Hair follicular keratinocyte (primary cell): ENCODE measurements around the gene KRT76. TPM values are rescaled to one million over a fixed set of nuclear protein-coding genes. Genes with fewer than 3 reads are reported as not detected.

Experiments used
- total RNA-seq: library from RNA; depleted of rRNA; stranded (reverse); fragments of >200 nt; gene quantifications from 2 replicates; pipeline ENCODE4 v1.2.3, GENCODE V29; 2015

The KRT76 gene
- total RNA-seq: not detected in 2 replicates

GRCh38 chr12:52776913-52777395 is at the start of gene KRT76:
Gene KRT76 (minus strand): TSS chr12:52777345. CDS start chr12:52777291, 54 bp downstream.

DNA sequence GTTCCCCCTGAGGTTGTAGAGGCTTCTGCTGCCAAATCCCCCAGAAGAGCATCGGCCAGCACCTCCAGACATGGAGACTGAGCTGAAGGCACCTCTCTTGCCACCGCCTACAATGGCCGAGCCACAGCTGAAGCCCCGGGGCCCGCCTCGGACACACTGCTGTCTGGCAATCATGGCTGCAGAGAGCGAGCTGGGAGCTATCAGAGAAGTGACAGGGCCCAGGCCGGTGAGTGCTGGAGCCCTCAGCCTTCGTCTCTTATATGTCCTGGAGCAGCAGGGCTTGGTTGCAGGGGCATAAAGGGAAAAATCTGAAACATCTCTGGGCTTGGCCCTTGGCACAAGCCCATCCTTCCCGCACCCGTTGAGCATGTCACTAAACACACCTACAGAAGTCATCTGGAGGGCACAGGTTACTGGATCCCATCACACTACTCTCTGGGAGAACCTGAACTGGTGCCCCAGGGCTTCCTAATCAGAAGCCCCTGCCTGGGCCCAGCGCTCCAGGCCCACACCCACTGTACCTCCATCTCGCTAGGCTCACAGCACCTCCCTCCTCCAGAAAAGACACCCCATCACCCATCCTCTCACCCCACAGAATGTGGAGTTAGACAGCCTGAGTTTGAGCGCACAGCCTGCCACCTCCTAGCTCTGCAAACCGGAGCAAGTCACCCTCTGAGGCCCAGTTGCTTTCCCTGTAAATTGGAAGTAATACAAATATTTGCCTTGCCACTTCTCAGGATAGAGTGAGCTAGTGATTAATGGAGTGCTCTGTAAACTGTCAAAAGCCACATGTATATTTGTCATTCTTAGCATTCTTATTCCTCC is 37.0 kb upstream of the KRT76 start, which contains the start of gene KRT4:
KRT4 (minus strand) TSS at position 232 of the 825 bp plus-strand sequence; CDS start at position 174, 58 bp downstream.

DNA sequence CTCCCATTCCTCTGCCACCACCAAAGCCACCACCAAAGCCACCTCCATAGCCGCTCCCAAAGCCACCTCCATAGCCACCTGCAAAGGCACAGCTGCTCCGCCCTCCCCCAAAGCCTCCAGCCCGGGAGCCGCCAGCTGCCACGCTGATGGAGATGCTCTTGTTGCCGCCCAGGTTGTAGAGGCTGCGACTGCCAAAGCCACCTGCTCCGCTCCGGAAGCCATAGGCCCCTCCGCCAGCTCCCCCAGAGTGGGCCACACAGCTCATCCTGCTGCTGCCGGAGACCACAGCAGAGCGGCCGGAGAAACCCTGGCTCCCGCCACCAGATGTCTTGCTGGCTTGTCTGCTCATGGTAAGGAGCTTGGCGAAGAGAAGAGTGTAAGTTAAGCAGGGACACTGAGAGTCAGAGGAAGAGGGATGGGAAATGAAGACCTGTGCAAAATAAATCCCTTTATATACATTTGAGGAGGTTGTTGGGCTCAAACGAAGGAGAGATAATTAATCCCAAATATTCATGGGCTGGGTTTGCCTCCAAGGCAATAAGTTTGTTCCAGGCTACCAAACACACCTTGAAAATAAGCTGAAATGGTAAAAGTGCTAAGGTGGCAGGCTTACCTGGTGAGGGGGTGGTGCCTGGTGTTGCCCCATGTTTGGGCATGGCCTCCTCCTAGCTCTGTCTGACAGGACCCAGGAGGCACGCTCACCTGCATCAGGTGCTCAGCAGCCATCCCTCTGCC is 18.7 kb upstream of the KRT76 start, which contains the start of gene KRT3:
KRT3 (minus strand) TSS at position 424 of the 735 bp plus-strand sequence; CDS start at position 349, 75 bp downstream.

Other genes starting within 250 kb of the KRT76 start
- not detected in 2 replicates for gene KRT71, start 224.2 kb downstream of the KRT76 start, total RNA-seq
- gene KRT74, start 203.5 kb downstream of the KRT76 start, total RNA-seq: not detected in 2 replicates
- not detected in 2 replicates for gene KRT72, start 175.9 kb downstream of the KRT76 start, total RNA-seq
- gene KRT73, start 158.8 kb downstream of the KRT76 start, total RNA-seq: not detected in 2 replicates
- not detected in 2 replicates for gene KRT2, start 125.1 kb downstream of the KRT76 start, total RNA-seq
- gene KRT1, start 96.9 kb downstream of the KRT76 start, total RNA-seq: 2.3 TPM in 1 of 2 replicates, not detected in the other
- gene KRT77, start 73.8 kb downstream of the KRT76 start, total RNA-seq: not detected in 2 replicates
- gene KRT3, start 18.8 kb upstream of the KRT76 start, total RNA-seq: not detected in 2 replicates
- gene KRT4, start 36.8 kb upstream of the KRT76 start, total RNA-seq: not detected in 2 replicates
- gene KRT79, start 57.0 kb upstream of the KRT76 start, total RNA-seq: not detected in 2 replicates
- gene KRT78, start 71.6 kb upstream of the KRT76 start, total RNA-seq: 0.04 and 0.16 TPM in 2 replicates
- 61.1 and 107 TPM in 2 replicates for gene KRT8, start 127.7 kb upstream of the KRT76 start, total RNA-seq
- gene KRT18, start 171.8 kb upstream of the KRT76 start, total RNA-seq: 427 and 525 TPM in 2 replicates
- gene EIF4B, start 229.1 kb upstream of the KRT76 start, total RNA-seq: 424 and 580 TPM in 2 replicates